ENCODE results near the gene NLRC3. TPM values are rescaled to one million over a fixed set of nuclear protein-coding genes. Genes with fewer than 3 reads are reported as not detected.

NLRC3 gene
- total RNA-seq, 4 donors from 2014 or later = 0.70 to 4.0 (median 1.8) TPM

- DNase-seq = no peak
- H3K36me3 ChIP-seq = peaks cover 8 to 96% (median 9%) of the 10 kb centered on the region in 3 donors
Observed at GRCh38 chr16:3520841-3521240, 56.4 kb downstream of the NLRC3 start.

GRCh38 chr16:3520413-3520812, 56.8 kb downstream of the NLRC3 start:
- 72 to 74% methylated on average over 4 of the region's 4 CpGs for WGBS, 2 donors
- DNase-seq = no peak
- Histone ChIP-seq H3K27ac (no peak overlapping the region), H3K4me3 (no peak overlapping the region), H3K4me1 (no peaks in the 10 kb centered on the region), H3K36me3 (peaks cover 8 to 96% (median 8%) of the 10 kb centered on the region in 3 donors), H3K27me3 (no peaks in the 10 kb centered on the region), H3K9me3 (no peaks in the 10 kb centered on the region)
- TF ChIP-seq, protein P1, sequence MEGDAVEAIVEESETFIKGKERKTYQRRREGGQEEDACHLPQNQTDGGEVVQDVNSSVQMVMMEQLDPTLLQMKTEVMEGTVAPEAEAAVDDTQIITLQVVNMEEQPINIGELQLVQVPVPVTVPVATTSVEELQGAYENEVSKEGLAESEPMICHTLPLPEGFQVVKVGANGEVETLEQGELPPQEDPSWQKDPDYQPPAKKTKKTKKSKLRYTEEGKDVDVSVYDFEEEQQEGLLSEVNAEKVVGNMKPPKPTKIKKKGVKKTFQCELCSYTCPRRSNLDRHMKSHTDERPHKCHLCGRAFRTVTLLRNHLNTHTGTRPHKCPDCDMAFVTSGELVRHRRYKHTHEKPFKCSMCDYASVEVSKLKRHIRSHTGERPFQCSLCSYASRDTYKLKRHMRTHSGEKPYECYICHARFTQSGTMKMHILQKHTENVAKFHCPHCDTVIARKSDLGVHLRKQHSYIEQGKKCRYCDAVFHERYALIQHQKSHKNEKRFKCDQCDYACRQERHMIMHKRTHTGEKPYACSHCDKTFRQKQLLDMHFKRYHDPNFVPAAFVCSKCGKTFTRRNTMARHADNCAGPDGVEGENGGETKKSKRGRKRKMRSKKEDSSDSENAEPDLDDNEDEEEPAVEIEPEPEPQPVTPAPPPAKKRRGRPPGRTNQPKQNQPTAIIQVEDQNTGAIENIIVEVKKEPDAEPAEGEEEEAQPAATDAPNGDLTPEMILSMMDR (IDR thresholded peaks at IDR 0.05) = no peak
- no peak for TF ChIP-seq POLR2A (IDR thresholded peaks at IDR 0.05)
- intact Hi-C loops (cut with DNase I) = no loop called here

More at GRCh38 chr16:3520841-3521240, 56.4 kb downstream of the NLRC3 start:
- no peak overlapping the region for H3K27ac ChIP-seq
- H3K4me3 ChIP-seq = no peak overlapping the region
- no peaks in the 10 kb centered on the region for H3K4me1 ChIP-seq
- no peak for TF ChIP-seq POLR2A (IDR thresholded peaks at IDR 0.05)
- TF ChIP-seq, protein P1 (IDR thresholded peaks at IDR 0.05) = no peak
- no peaks in the 10 kb centered on the region for H3K27me3 ChIP-seq
- 71 to 83% methylated on average over 4 to 7 of the region's 8 CpGs for WGBS, 2 donors
- H3K9me3 ChIP-seq = no peaks in the 10 kb centered on the region
- intact Hi-C loops (cut with DNase I) = no loop called here

DNA sequence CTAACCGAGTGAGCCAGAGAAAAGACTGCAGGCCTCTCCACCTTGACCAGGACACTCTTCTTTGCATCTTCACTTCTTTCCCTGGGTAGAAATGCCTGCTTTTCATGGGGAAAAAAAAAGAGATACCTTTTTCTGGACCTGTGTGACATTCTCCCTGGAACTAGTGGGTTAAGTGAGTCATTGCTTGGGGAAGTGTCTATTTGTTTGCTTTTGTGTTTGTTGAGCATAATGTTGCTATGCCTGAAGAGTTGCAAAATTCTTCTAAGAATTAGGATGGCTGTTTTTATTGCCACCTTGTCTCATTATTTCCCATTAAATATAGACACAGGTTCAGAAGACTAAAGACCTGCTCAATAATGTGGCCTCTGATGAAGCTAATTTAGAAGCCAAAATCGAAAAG, 57.6 kb downstream of the NLRC3 start:
- no peak for TF ChIP-seq POLR2A (IDR thresholded peaks at IDR 0.05)
- TF ChIP-seq, protein P1 (IDR thresholded peaks at IDR 0.05) = no peak
- Histone ChIP-seq H3K27me3 (no peaks in the 10 kb centered on the region), H3K4me1 (no peaks in the 10 kb centered on the region), H3K9me3 (no peaks in the 10 kb centered on the region), H3K4me3 (no peak overlapping the region), H3K27ac (no peak overlapping the region), H3K36me3 (peaks cover 8 to 96% (median 8%) of the 10 kb centered on the region in 3 donors)
- WGBS, 2 donors = 83 to 97% methylated on average over 2 of the region's 2 CpGs
- intact Hi-C loops (cut with DNase I) = no loop called here
- no peak for DNase-seq

DNA sequence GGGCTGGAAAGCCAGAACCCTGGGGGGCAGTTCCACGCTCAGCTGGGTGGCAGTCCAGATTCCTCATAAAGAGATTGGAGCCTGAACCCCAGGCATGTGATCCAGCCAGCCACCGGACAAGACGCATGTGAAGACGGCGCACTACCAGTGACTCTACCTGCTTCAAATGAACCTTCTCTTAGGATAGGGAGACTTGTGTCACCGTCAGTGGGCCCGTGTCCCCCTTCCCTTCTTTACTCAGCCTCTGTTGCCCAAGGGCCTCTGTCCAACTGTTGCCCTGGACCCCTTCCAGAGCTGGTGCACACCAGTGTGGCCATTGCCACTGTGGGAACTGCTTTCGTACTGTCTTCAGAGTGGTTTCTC, 58.2 kb downstream of the NLRC3 start:
- Histone ChIP-seq H3K36me3 (peaks cover 8 to 98% (median 8%) of the 10 kb centered on the region in 3 donors), H3K27me3 (no peaks in the 10 kb centered on the region), H3K9me3 (no peaks in the 10 kb centered on the region), H3K4me1 (no peaks in the 10 kb centered on the region), H3K4me3 (no peak overlapping the region), H3K27ac (no peak overlapping the region)
- 94 to 98% methylated on average over 6 to 8 of the region's 8 CpGs for WGBS, 2 donors
- intact Hi-C loops (cut with DNase I) = no loop called here
- TF ChIP-seq POLR2A (IDR thresholded peaks at IDR 0.05) = no peak
- TF ChIP-seq, protein P1 (IDR thresholded peaks at IDR 0.05) = no peak
- DNase-seq = no peak

DNA sequence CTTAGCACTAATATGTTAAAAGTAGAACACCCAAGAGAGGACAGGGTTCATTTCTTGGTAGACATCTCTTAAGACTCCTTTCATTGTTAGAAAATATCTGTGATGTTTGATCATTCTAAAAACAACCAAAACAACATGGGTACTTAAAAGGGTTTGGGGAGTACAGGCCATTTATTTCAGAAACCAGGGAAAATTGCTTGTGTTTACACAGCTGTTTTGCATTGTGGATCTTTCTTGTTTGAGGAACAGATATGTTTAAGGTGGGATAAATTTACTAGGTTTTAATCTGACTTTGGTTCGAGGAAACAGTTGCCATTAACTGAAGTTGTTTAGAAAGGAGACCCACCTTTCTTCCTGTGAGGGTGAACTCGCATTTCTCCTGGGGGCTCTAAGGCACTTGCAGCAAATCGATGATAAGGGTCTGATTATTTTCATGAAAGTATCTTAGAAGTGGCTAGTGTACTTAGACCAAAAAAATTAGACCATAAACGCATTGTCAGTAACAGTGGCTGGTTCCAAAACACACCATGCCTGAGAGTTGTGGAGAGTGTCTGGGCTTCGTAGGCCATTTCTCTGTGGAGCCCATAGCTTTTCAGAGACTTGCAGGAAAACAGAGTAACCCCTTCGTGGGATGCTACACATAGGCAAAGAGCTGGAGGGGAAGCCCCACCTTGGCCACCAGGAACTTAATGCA, 58.8 kb downstream of the NLRC3 start:
- no peak overlapping the region for H3K27ac ChIP-seq
- H3K27me3 ChIP-seq = no peaks in the 10 kb centered on the region
- intact Hi-C loops (cut with DNase I) = no loop called here
- 71 to 82% methylated on average over 6 of the region's 6 CpGs for WGBS, 2 donors
- no peak for DNase-seq
- no peaks in the 10 kb centered on the region for H3K4me1 ChIP-seq
- H3K9me3 ChIP-seq = no peaks in the 10 kb centered on the region
- no peak overlapping the region for H3K4me3 ChIP-seq
- peaks cover 7 to 98% (median 8%) of the 10 kb centered on the region in 3 donors for H3K36me3 ChIP-seq
- no peak for TF ChIP-seq POLR2A (IDR thresholded peaks at IDR 0.05)
- TF ChIP-seq, protein P1 (IDR thresholded peaks at IDR 0.05) = no peak

Data from esophagus squamous epithelium (tissue), 5 donors.